ENCODE measurements around the gene LMTK2. TPM values are rescaled to one million over a fixed set of nuclear protein-coding genes. Genes with fewer than 3 reads are reported as not detected.

The LMTK2 gene
- polyA plus RNA-seq, 1 donor from 2014 or later = 11.9 TPM

DNA sequence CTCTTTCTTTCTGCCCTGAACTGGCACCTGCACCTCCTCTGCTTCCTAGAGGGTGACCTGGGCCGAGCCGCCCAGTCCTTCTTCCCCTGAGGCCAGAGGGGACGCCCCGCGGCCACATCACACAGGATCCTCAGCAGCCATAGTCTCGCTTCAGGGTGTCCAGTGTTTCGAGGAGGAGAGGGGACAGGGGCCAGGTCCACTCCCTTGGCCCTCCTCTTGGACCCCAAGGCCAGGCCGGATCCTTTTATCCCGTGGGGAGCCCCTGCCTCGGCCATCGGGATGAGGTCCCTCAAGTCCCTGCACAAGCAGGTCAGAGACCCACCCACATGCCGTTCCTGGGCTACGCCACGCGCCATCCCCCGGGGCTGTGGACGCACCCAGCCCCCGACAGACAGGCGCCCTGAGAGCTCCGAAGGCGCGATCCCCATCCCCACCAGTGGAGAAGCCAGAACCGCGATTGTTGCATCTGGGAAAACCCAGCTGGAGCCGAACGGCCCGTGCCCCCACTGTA is 108.2 kb downstream of the LMTK2 start:
- Histone ChIP-seq H2AFZ (ENCODE audit: low read depth, low read length) (no peak overlapping the region), H3K4me2 (ENCODE audit: low read length) (no peak overlapping the region), H3K9me2 (ENCODE audit: insufficient read depth, low read length) (no peaks in the 10 kb centered on the region), H3K9ac (ENCODE audit: low read length) (no peak overlapping the region), H3K4me3 (ENCODE audit: low read length) (no peak overlapping the region), H3K27me3 (ENCODE audit: insufficient read depth, low read depth, low read length) (peaks cover 3% of the 10 kb centered on the region), H3K79me2 (replicated peaks; ENCODE audit: insufficient read depth, low read length) (no peaks in the 10 kb centered on the region), H3F3A (ENCODE audit: insufficient read depth, low read length, poor library complexity, severe bottlenecking) (no peaks in the 10 kb centered on the region), H3K36me3 (ENCODE audit: insufficient read depth, low read length) (no peaks in the 10 kb centered on the region), H4K20me1 (ENCODE audit: insufficient read depth) (no peaks in the 10 kb centered on the region), H3K27ac (ENCODE audit: low read length) (no peak overlapping the region), H3K9me3 (ENCODE audit: low read length) (no peaks in the 10 kb centered on the region)
- TF ChIP-seq REST (IDR thresholded peaks at IDR 0.05; ENCODE audit: borderline replicate concordance) = no peak
- TF ChIP-seq CTCF (IDR thresholded peaks at IDR 0.05; ENCODE audit: poor library complexity, severe bottlenecking) = no peak
- TF ChIP-seq RAD21 (conservative IDR thresholded peaks at IDR 0.05) = no peak
- no peak for TF ChIP-seq POLR2AphosphoS5 (IDR thresholded peaks at IDR 0.05)
- TF ChIP-seq EP300 (conservative IDR thresholded peaks at IDR 0.05; ENCODE audit: poor library complexity, severe bottlenecking) = no peak
- no peak for TF ChIP-seq SMC3 (conservative IDR thresholded peaks at IDR 0.05; ENCODE audit: poor library complexity)
- TF ChIP-seq EZH2 (IDR thresholded peaks at IDR 0.05; ENCODE audit: borderline replicate concordance, insufficient read depth, low read length, poor library complexity, severe bottlenecking) = no peak
- no peak for TF ChIP-seq TAF1 (IDR thresholded peaks at IDR 0.05; ENCODE audit: low read depth)
- TF ChIP-seq MXI1 (conservative IDR thresholded peaks at IDR 0.05; ENCODE audit: poor library complexity, severe bottlenecking) = no peak

GRCh38 chr7:98215561-98216495 is 109.2 kb downstream of the LMTK2 start:
- Histone ChIP-seq H3K9me3 (ENCODE audit: low read length) (no peaks in the 10 kb centered on the region), H2AFZ (ENCODE audit: low read depth, low read length) (no peak overlapping the region), H3K9ac (ENCODE audit: low read length) (no peak overlapping the region), H3K36me3 (ENCODE audit: insufficient read depth, low read length) (no peaks in the 10 kb centered on the region), H3F3A (ENCODE audit: insufficient read depth, low read length, poor library complexity, severe bottlenecking) (no peaks in the 10 kb centered on the region), H3K9me2 (ENCODE audit: insufficient read depth, low read length) (no peaks in the 10 kb centered on the region), H3K27me3 (ENCODE audit: insufficient read depth, low read depth, low read length) (no peaks in the 10 kb centered on the region), H3K79me2 (replicated peaks; ENCODE audit: insufficient read depth, low read length) (no peaks in the 10 kb centered on the region), H3K27ac (ENCODE audit: low read length) (no peak overlapping the region), H3K4me3 (ENCODE audit: low read length) (no peak overlapping the region), H3K4me2 (ENCODE audit: low read length) (no peak overlapping the region), H4K20me1 (ENCODE audit: insufficient read depth) (no peaks in the 10 kb centered on the region)
- TF ChIP-seq REST (IDR thresholded peaks at IDR 0.05; ENCODE audit: borderline replicate concordance) (no peak), RAD21 (conservative IDR thresholded peaks at IDR 0.05) (no peak), EZH2 (IDR thresholded peaks at IDR 0.05; ENCODE audit: borderline replicate concordance, insufficient read depth, low read length, poor library complexity, severe bottlenecking) (no peak), EP300 (conservative IDR thresholded peaks at IDR 0.05; ENCODE audit: poor library complexity, severe bottlenecking) (no peak)

All from neural cell (in vitro differentiated cells).